Measurements from ENCODE around the gene SENP3. TPM values are rescaled to one million over a fixed set of nuclear protein-coding genes. Genes with fewer than 3 reads are reported as not detected.

Gene SENP3
- total RNA-seq, 3 donors from 2014 or later (not counting 1 experiment from before 2014, with no cell fraction given): 36.9 to 42.3 (median 39.1) TPM

DNA sequence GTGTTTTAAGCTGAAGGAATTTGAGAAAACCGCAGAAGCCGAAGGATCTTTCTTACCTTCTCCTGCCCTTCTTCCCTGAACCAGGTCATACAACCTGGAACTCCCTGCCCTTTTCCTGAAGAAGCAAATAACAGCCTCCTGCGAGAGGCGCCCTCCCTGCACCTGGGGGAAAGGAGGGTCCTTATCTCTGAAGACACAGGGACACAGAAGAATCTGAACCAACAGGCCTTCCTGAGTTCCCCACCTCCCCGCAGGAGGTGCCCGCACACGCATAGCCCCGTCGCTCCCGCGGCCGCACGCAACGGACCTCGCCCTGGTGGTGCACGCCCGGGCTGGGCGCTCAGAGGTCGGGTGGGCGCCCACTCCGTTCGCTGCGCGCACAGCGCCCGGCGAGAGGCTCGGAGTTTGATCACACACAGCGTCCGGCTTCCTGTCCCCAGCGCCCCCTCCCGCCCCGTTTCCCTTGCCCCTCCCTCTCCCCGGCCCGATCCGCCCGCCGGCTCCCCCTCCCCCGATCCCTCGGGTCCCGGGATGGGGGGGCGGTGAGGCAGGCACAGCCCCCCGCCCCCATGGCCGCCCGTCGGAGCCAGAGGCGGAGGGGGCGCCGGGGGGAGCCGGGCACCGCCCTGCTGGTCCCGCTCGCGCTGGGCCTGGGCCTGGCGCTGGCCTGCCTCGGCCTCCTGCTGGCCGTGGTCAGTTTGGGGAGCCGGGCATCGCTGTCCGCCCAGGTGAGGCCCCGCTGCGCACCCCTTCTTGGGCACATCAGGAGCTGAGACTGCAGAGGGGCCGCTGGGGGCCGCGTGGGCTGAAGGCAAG lies 12.9 kb upstream of the SENP3 start, which contains the start of gene TNFSF12:
Gene TNFSF12 (plus strand): TSS at position 474 of the 816 bp plus-strand sequence. CDS start 96 bp downstream, at position 570.
- H3K36me3 ChIP-seq (ENCODE audit: control insufficient read depth, insufficient read depth, low read length): peaks cover 2% of the 10 kb centered on the region
- no peaks in the 10 kb centered on the region for H3K9me3 ChIP-seq (ENCODE audit: control insufficient read depth, insufficient read depth, low read length)
- H3K4me1 ChIP-seq (ENCODE audit: control insufficient read depth, insufficient read depth, low read length): peaks cover 50% of the 10 kb centered on the region
- peaks cover 49 to 59% of the 10 kb centered on the region in 2 donors for H3K4me1 Mint-ChIP-seq
- H3K27ac Mint-ChIP-seq: peak within 1 kb of the TSS; percentile 82 to 86
- ATAC-seq (peak; percentile 81 to 83 (median 83)), DNase-seq (peak; percentile 53 to 69)
- peak within 1 kb of the TSS; percentile 77 for H3K27ac ChIP-seq (ENCODE audit: low read length)
- H3K27me3 Mint-ChIP-seq (ENCODE audit: low read depth in 2 of 2): no peaks in the 10 kb centered on the region
- no peaks in the 10 kb centered on the region for H3K9me3 Mint-ChIP-seq
- 1% methylated on average over 65 of the region's 65 CpGs for WGBS (ENCODE audit: insufficient coverage)
- TF ChIP-seq, protein P1, sequence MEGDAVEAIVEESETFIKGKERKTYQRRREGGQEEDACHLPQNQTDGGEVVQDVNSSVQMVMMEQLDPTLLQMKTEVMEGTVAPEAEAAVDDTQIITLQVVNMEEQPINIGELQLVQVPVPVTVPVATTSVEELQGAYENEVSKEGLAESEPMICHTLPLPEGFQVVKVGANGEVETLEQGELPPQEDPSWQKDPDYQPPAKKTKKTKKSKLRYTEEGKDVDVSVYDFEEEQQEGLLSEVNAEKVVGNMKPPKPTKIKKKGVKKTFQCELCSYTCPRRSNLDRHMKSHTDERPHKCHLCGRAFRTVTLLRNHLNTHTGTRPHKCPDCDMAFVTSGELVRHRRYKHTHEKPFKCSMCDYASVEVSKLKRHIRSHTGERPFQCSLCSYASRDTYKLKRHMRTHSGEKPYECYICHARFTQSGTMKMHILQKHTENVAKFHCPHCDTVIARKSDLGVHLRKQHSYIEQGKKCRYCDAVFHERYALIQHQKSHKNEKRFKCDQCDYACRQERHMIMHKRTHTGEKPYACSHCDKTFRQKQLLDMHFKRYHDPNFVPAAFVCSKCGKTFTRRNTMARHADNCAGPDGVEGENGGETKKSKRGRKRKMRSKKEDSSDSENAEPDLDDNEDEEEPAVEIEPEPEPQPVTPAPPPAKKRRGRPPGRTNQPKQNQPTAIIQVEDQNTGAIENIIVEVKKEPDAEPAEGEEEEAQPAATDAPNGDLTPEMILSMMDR (IDR thresholded peaks at IDR 0.05): peak; percentile 12
- intact Hi-C loops (cut with micrococcal nuclease): no loop called here
- H3K27me3 ChIP-seq (ENCODE audit: control insufficient read depth, insufficient read depth, low read length): no peaks in the 10 kb centered on the region
- peak within 1 kb of the TSS; percentile 90 for H3K4me3 Mint-ChIP-seq
- H3K4me3 ChIP-seq (ENCODE audit: low read length): peak within 1 kb of the TSS; percentile 64
- H3K36me3 Mint-ChIP-seq: no peaks in the 10 kb centered on the region

DNA sequence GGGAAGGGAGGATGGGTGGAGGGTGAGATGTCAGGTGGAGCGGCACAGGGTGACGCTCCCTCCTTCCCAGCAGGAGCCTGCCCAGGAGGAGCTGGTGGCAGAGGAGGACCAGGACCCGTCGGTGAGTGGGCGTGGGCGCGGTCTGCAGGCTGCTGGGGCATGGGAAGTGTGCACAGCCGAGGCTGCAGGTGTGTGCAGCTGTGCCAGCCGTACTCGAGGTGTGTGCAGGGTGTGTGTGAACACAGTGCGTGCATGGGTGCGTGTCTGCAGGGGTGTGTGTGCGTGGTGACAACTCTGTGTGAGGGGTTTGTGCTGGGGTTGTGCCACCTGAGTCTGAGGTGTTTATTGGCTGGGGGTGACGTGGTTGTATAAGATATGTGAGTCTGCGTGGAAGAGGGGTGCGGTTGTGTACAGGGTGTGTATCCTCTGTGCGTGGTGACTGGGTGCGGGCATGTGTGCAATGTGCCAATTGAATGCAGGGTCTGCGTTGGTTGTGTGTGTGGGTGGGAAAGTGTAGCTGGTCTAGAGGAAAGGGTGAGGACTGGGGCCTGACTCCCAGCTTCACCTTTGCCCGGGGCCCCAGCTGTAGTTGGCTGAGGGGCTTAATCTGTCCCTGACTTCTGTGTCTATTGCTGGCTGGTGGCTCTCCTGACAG lies 12.2 kb upstream of the SENP3 start:
- peak overlapping the region; percentile 64 for H3K4me3 ChIP-seq (ENCODE audit: low read length)
- H3K36me3 Mint-ChIP-seq: no peaks in the 10 kb centered on the region
- peak overlapping the region; percentile 82 for H3K4me3 Mint-ChIP-seq
- peak overlapping the region; percentile 77 for H3K27ac ChIP-seq (ENCODE audit: low read length)
- no peaks in the 10 kb centered on the region for H3K27me3 Mint-ChIP-seq (ENCODE audit: low read depth in 2 of 2)
- peak; percentile 39 to 62 (median 51) for ATAC-seq
- H3K4me1 Mint-ChIP-seq: peaks cover 50 to 64% of the 10 kb centered on the region in 2 donors
- H3K27me3 ChIP-seq (ENCODE audit: control insufficient read depth, insufficient read depth, low read length): no peaks in the 10 kb centered on the region
- H3K27ac Mint-ChIP-seq: peak overlapping the region; percentile 72 to 86
- intact Hi-C loops (cut with micrococcal nuclease): no loop called here
- WGBS (ENCODE audit: insufficient coverage): 23% methylated on average over 20 of the region's 20 CpGs
- TF ChIP-seq, protein P1 (IDR thresholded peaks at IDR 0.05): no peak
- H3K36me3 ChIP-seq (ENCODE audit: control insufficient read depth, insufficient read depth, low read length): peaks cover 2% of the 10 kb centered on the region
- no peaks in the 10 kb centered on the region for H3K9me3 Mint-ChIP-seq
- DNase-seq: peak in 1 of 2 donors; percentile 66
- no peaks in the 10 kb centered on the region for H3K9me3 ChIP-seq (ENCODE audit: control insufficient read depth, insufficient read depth, low read length)
- H3K4me1 ChIP-seq (ENCODE audit: control insufficient read depth, insufficient read depth, low read length): peaks cover 53% of the 10 kb centered on the region

DNA sequence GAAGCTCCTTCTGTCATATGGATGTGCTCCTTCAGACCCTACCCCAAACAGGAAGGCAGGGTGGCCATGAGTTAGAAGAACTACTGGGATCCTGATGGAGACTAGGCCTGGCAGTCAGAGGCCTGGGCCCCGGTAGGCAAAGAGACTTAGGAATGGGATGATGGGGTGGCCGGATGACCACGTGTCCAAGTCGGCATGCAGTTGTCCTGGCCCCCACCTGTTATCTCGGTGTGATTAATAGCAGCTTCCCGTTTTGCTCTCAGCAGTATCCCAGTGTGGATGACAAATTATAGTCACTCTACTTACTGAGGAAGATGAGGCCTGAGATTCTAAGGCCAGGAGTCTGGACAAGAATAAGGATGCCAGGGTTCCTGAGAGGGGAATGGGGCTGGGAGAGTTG lies 11.4 kb upstream of the SENP3 start:
- intact Hi-C loops (cut with micrococcal nuclease): no loop called here
- no peaks in the 10 kb centered on the region for H3K27me3 Mint-ChIP-seq (ENCODE audit: low read depth in 2 of 2)
- H3K4me3 ChIP-seq (ENCODE audit: low read length): no peak overlapping the region
- no peaks in the 10 kb centered on the region for H3K9me3 Mint-ChIP-seq
- H3K36me3 ChIP-seq (ENCODE audit: control insufficient read depth, insufficient read depth, low read length): peaks cover 2% of the 10 kb centered on the region
- no peaks in the 10 kb centered on the region for H3K27me3 ChIP-seq (ENCODE audit: control insufficient read depth, insufficient read depth, low read length)
- H3K36me3 Mint-ChIP-seq: no peaks in the 10 kb centered on the region
- WGBS (ENCODE audit: insufficient coverage): 86% methylated on average over 6 of the region's 6 CpGs
- H3K27ac ChIP-seq (ENCODE audit: low read length): peak overlapping the region; percentile 77
- H3K9me3 ChIP-seq (ENCODE audit: control insufficient read depth, insufficient read depth, low read length): no peaks in the 10 kb centered on the region
- H3K4me1 ChIP-seq (ENCODE audit: control insufficient read depth, insufficient read depth, low read length): peaks cover 54% of the 10 kb centered on the region
- DNase-seq (no peak), ATAC-seq (no peak)
- TF ChIP-seq, protein P1 (IDR thresholded peaks at IDR 0.05): no peak
- H3K27ac Mint-ChIP-seq: peak overlapping the region; percentile 72 to 86
- H3K4me3 Mint-ChIP-seq: no peak overlapping the region
- H3K4me1 Mint-ChIP-seq: peaks cover 54 to 72% of the 10 kb centered on the region in 2 donors
